Parietal lobe (tissue), 1 donor: ENCODE data around the gene UTRN. TPM values are rescaled to one million over a fixed set of nuclear protein-coding genes. Genes with fewer than 3 reads are reported as not detected.

Experiments
- total RNA-seq: library from RNA; depleted of rRNA; stranded (reverse); fragments of >200 nt; gene quantifications from one replicate; pipeline ENCODE4 v1.2.3, GENCODE V29; 2014

The UTRN gene
- total RNA-seq, result 56.0 TPM

DNA sequence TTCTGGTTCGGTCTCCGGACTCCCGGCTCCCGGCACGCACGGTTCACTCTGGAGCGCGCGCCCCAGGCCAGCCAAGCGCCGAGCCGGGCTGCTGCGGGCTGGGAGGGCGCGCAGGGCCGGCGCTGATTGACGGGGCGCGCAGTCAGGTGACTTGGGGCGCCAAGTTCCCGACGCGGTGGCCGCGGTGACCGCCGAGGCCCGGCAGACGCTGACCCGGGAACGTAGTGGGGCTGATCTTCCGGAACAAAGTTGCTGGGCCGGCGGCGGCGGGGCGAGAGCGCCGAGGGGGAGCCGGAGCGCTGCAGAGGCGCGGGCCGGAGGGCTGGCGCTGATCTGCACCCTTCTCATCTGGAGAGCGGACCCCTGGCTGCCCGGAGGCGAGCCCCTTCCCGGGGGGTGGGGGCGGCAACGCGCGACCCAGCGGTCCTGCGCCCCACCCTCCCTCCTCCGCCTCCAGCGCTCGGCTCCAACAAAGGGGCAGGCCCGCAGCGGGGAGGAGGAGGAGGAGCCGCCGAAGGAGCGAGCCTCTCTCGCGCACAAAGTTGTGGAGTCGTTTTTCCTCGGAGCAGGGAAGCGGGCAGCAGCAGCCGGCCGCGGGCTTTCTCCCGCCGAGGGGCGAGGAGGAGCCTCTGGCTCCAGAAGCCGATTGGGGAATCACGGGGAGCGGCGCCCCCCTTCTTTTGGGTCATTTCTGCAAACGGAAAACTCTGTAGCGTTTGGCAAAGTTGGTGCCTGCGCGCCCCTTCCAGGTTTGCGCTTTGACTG is at the start of gene UTRN:
UTRN (plus strand) TSS at position 553 of the 765 bp plus-strand sequence. CDS start 6,494 bp downstream, outside the sequence.

Other genes with a start within 250 kb of the UTRN start
- 48.5 TPM for gene SF3B5, start 189.8 kb upstream of the UTRN start, total RNA-seq
- gene STX11, start 134.8 kb upstream of the UTRN start, total RNA-seq, result 0.31 TPM